DMS153 treated with DMSO at 0.1 percent for 48 hours (cell line): ENCODE data around the gene ACP2.

ENCODE experiments used
- DNase-seq: peaks from one replicate; lab custom pipeline; 2025; ENCODE audit not compliant: unreplicated experiment; lab: John Stamatoyannopoulos, UW

The ACP2 gene

GRCh38 chr11:47269002-47269828 is 20.6 kb upstream of the ACP2 start:
- peak; percentile 85 for DNase-seq

GRCh38 chr11:47268448-47269001 is 19.9 kb upstream of the ACP2 start:
- no peak for DNase-seq

GRCh38 chr11:47267876-47268275 is 19.3 kb upstream of the ACP2 start:
- no peak for DNase-seq

GRCh38 chr11:47264521-47264920 is 15.9 kb upstream of the ACP2 start:
- no peak for DNase-seq

DNA sequence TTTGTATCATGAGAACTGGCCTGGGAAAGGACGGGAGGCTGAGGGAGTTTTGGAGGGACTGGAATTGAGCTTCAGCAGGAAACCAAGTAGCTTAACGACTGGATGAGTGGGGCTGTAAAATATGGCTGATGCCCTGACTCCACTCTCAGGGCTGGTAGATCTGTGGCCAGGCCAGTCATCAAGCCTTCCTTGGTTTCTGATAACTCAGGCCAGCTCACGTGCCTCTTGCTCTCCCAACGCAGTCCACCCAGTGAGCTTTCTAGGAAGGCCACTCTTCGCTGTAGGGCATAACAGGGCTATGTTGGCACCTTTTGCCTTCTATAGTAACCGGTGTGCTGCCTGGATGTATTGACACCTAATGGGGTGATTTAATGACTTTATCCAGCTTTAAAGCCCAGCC is 15.5 kb upstream of the ACP2 start:
- DNase-seq = no peak

DNA sequence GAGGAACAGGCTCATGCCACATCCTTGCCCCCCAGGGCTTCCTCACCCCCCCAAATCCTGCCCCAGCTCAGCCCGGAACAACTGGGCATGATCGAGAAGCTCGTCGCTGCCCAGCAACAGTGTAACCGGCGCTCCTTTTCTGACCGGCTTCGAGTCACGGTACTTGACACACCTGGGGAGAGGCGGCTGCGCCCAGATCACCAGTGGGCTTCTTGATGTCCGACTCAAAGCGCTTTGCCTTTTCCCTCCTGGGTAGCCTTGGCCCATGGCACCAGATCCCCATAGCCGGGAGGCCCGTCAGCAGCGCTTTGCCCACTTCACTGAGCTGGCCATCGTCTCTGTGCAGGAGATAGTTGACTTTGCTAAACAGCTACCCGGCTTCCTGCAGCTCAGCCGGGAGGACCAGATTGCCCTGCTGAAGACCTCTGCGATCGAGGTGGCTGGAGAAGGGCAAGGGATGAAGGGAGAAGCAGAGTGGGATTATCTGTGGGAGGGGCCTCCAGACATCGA is 12.7 kb upstream of the ACP2 start:
- DNase-seq = no peak

GRCh38 chr11:47260366-47260765 is 11.8 kb upstream of the ACP2 start:
- no peak for DNase-seq

GRCh38 chr11:47259232-47259977 is 10.8 kb upstream of the ACP2 start:
- DNase-seq = peak; percentile 3

DNA sequence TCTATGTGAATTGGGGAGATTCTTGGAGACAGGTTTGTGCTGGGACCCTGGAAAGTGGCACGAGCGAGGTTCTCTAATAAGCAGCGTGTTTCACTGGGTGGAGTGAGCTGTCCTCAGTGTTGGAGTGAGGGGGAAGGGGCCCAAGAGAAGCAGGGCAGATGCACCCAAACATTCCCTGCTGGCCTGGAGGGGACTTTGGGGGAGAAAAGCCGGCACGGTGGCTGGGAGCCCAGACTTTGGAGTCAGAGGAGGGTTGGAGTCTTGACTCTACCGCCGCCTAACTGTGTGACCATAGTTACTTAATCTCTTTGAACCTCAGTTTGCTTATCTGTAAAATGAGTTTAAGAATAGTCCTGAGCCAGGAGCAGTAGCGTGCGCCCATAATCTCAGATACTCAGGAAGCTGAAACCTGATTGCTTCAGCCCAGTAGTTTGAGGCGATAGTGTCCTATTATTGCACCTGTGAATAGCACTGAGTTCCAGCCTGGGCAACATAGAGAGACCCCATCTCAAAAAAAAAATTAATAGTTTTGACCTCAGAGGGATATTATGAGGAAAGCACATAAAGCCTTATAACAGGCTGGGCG is 9.8 kb upstream of the ACP2 start:
- no peak for DNase-seq

DNA sequence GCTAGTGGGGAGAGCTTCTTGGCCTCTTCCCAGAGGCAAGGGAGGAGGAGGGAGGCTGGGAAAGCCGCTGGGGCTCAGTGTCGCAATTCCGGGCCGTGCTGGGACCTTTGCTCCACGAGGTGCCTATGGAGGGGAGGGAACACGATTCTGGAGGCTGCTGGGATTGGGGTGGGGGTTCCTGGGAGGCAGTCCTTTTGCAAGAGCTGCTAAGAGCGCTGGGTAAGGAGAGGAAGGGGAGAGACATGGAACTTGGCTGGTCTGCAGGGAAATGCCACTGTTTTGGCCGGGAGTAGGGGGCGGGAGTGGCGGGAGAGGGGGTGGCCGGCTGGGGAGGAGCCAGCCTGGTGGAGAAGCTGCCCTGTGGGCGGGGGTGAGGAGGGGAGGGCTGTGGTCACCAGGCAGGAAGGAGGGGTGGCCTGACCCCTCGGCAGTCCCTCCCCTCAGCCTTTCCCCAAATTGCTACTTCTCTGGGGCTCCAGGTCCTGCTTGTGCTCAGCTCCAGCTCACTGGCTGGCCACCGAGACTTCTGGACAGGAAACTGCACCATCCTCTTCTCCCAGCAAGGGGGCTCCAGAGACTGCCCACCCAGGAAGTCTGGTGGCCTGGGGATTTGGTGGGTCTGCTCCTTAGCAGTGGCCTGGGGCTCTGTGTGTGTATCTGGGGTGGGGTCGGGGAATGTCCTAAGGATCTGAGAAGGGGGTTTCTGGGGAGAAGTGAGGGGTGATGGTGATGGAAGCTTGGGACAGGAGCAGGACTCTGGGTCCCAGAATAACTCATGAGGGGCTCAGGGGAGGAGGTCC is 9.1 kb upstream of the ACP2 start, which contains the start of gene NR1H3:
Gene NR1H3, plus strand, starts transcription at position 480 of the 800 bp plus-strand sequence. CDS start 1,221 bp downstream, outside the sequence.
- no peak for DNase-seq

DNA sequence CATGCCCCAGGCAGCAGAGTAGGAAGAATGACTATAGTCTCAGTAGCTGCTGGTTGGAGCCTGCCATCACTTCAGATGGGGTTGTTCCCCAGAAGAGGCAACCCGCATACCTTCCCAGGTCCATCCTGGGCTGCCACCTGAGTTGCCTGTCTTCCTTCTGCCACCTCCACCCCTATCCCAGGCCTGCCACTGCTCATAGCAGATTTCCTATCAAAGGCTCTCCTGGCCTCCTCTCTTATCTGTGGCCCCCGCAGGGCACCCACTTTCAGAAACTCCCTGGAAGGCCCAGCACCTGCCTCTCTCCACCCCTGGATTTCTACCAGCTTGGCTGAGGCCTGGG is 8.5 kb upstream of the ACP2 start:
- no peak for DNase-seq

- no peak for DNase-seq
Measured at GRCh38 chr11:47256374-47256773, 7.8 kb upstream of the ACP2 start.

- no peak for DNase-seq
Measured at GRCh38 chr11:47254386-47254785, 5.8 kb upstream of the ACP2 start.

- DNase-seq = no peak
Measured at GRCh38 chr11:47253660-47254059, 5.0 kb upstream of the ACP2 start.

DNA sequence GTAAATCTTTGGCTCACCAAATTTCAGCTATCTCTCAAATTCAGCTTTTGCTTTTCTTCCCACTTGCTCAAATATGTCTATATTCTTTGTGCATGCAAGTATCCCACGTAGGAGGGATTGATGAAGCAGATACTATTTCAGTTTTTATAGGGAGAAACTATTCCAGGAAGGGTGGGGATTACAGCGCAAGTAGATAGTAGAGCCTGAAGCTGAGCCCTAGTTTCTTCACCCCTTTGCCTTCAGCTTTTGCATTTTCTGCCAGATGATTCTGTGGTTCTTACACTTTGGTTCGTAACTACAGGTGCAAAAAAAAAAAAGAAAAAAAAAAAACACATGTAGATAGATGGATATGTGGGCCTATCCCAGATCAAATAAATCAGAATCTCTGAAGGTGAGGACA is 3.1 kb upstream of the ACP2 start:
- no peak for DNase-seq

DNA sequence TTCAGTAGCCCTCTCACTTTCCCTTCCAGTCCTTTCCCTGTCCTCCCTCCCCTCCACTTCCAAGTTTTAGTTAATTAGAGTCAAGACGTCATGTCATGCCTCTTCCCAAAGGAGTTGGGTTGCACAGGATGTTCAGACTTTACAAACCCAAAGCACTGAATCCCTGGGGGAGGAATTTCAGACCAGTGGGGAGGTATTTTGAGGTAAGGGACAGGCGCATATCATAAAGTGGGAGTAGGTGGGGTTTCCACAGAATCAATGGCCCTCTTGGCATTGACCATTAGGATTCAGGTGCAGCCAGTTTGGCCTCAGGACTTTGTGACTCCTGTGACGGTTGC is 733 bp upstream of the ACP2 start:
- no peak for DNase-seq

DNA sequence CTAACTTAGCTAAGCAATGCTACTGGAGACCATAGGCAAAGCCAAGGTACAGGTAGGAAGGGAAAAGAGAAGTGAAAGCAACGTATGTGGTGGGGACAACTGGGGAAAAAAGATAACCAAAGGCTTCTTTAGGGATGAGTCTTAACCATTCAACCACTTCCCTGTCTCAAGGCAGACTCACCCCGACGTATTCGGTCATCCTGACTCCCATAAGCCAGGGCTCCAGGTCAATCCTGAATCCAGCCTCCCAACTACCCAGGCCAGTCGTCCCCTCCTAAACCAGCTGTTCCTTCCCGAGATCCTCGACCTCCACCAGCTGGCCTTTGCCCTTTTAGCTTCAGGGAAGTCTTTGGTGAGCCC is 330 bp downstream of the ACP2 start:
- DNase-seq = no peak

- no peak for DNase-seq
Measured at GRCh38 chr11:47247502-47247901, 1.1 kb downstream of the ACP2 start.

DNA sequence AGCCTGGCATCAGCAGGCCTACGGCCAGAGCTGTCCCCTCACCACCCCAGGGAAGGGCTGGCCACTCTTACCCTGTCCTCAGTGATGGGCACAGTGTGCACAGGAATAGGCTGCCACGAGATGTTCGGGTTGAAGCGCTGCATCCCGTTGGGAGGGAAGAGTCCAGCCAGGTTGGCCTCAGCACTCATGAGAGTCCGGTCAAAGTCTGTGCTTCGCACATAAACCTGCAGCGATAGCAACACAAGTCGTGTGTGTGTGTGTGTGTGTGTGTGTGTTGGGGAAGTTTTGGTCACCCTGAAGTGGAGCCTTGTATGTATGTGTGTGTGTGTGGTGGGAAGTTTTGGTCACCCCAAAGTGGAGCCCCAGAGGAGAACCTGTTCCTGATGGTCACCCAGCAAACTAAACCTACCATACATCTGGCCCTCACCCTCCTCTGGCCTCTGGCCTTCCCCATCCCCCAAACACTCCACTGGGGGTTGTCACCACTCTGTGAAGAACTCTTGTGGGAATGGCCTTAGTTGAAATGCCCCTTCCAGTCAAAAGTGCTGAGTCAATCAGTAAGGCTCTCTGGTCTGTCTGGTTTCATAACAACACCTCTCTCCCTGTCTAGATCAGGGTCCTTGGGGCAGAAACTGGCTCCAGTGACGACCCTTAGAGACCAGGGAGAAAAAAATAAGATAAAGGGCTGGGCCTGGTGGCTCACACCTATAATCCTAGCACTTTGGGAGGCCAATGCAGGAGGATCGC is 2.8 kb downstream of the ACP2 start:
- no peak for DNase-seq
